HK-2 (cell line): ENCODE data around the gene MRPS18B.
"Not testable (repeated sequence)": the region's sequence is repeated elsewhere in the genome, so short reads cannot be mapped to it uniquely, and the experiment has no call there.

ENCODE experiments used
- DNase-seq: peaks from one replicate; pipeline ENCODE4 v3.0.0-alpha.2; 2018; ENCODE audit not compliant: unreplicated experiment

MRPS18B gene

DNA sequence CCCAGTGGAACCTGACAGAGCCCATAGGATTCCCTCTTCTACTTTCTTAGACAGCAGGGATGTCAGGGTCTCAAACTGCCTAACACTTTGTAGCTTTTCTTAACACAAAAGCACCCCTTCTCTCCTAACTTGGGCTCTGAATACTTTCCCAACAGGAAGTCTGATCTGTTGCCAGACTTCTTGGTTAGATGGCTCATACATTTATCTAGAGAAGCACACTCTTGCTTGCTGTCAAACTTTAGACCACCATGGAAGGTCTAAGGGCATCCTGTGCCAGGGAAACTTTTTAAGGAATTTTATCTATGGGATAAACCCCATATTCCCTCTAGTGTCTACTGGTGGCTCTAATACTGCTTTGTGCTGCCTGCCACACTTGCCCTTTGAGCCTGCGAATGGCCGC is 26.0 kb downstream of the MRPS18B start:
- no peak for DNase-seq

- no peak for DNase-seq
Observed at GRCh38 chr6:30644769-30645168, 27.1 kb downstream of the MRPS18B start.

DNA sequence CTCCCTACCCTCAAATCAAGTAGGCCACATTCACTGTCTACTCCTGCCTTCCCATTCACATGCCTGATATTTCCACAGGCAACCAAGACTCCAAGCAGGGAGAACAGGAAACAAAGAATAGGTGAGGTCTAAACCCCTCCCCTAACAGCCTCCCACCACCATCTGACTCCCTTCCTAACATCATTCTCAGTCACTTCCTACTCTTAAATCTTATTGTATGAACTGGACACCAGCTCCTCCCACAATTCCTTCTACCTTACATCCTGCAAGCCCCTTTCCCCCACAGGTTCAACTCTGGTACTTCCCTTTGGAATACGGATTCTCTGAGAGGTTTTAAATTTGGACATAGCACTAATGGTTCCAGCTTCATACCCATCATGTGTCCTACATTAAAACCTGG is 28.3 kb downstream of the MRPS18B start:
- DNase-seq, result no peak

- DNase-seq, result peak; percentile 94
Observed at GRCh38 chr6:30646450-30647241, 29.0 kb downstream of the MRPS18B start, which contains the start of gene C6orf136. TSS of gene C6orf136 (plus strand) at chr6:30647133. CDS start at chr6:30647232, 99 bp downstream.

DNA sequence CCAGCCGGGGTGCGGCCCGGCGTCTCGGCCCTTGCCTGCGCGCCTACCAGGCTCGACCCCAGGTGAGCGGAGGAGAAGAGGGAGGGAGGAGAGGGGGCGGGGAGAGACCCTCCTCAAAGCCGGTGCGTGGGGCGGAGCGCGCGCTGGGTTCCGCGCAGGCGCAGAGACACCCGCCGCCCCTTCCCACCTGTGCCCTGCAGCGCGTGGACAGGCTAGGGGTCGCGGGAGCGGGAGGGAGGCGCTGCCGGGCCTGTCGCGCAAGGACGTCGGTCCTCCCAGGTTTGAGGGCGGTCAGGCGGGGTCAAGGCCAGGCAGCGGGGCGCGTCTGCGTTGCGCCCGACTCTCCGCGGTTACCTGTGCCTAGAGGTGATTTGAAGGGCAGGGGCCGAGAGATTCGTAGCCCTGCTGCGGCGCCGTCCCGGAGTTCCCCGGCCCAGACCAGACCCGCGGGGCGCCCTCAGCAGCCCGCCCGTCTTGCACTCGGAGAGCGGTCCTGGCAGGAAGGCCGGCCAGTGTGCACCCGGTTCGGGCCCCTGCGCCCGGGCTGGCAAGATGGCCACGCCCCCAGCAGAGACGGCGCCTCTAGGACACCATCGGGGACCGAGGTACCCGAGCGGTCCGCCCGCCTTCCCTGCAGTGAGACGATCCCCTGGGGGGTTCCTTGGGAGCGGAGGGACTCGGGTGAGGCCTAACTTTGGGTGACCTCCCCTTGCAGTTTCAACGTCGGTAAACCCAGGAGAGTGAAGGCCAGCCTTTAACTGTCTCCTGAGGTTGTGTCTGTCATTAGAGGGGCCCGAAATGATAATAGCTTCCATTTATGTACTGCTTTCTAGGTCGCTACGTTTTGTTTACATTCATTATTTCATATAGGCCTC is 29.8 kb downstream of the MRPS18B start:
- DNase-seq, result peak; percentile 77

- DNase-seq, result no peak
Observed at GRCh38 chr6:30651143-30651542, 33.5 kb downstream of the MRPS18B start.

DNA sequence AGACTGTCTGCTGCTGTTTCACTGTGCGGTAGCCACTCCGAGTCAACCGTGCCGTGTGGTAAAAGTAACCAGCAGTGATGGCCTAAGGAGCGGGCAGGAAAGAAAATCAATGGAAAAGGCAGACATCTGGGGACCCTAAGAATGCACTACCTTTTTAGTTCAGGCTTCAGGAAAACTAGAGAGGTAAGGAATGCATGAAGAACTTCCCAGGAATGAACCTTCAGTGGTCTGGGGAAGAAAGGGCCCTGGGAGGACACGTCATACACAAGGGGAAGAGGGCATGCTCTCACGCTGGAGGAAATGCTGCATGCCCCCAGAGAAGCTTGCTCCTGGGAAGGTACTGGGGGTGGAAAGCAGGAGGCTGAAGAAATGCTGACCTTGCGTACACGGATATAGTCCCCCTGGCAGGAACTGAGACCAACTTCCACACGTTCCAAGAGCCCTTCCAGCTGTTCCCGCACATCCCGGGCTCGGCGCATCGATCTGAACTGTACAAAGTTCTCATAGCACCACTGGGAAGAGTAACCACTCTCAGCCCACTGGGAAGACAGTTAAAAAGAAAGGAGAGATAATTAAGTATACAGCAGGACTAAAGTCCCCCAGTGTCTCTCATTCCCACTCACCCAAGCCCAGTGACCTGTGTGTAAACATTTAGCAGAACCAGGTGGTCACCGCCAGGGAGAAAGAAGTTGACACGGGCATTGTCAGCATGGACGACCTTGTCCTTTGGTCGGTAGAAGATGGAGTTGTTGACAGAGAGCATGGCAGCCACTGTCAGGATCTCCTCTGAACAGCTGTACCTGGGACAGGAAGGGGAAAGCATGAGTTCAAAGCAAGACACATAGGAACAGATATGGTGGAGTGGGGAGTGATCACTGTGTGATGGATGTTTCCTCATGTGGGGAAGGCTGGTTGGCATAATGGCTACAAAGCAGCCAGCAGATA is 37.4 kb downstream of the MRPS18B start:
- DNase-seq, result no peak

GRCh38 chr6:30655743-30656094 is 38.1 kb downstream of the MRPS18B start:
- DNase-seq, result no peak

GRCh38 chr6:30656513-30656912 is 38.9 kb downstream of the MRPS18B start:
- no peak for DNase-seq

DNA sequence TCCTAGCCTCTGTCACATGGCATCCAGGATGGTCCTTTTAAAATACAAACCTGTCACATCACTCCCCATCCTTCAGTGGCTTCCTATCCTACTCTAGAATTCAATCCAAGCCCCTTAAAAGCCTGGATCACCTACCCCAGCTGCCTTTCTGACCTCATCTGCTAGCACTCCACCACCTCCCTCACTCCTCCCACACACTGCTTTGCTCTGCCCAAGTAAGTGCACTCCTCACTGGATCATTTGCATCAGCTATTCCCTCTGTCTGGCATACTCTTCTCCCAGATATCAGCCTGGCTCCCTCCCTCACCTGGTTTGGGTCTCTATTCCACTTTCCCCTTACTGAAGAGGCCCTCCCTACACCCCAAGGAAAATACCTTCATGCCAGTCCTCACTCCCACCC is 39.8 kb downstream of the MRPS18B start:
- DNase-seq, result no peak

DNA sequence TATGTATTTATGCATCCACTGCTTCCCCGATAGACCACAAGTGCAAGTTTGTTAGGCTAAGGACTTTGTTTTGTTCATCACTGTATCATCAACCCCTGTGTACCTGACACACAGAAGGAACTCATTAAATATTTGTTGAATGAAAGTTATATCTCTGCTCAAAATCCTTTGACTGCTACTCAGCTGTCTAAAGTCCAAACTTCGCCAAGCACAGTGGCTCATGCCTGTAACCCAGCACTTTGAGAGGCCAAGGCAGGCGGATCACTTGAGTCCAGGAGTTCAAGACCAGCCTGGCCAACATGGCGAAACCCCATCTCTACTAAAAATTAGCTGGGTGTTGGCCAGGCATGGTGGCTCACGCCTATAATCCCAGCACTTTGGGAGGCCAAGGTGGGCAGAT is 40.3 kb downstream of the MRPS18B start:
- not testable (repeated sequence) for DNase-seq

- DNase-seq, result no peak
Observed at GRCh38 chr6:30664994-30665767, 47.5 kb downstream of the MRPS18B start.

- peak; percentile 31 for DNase-seq
Observed at GRCh38 chr6:30666300-30666699, 48.7 kb downstream of the MRPS18B start.

DNA sequence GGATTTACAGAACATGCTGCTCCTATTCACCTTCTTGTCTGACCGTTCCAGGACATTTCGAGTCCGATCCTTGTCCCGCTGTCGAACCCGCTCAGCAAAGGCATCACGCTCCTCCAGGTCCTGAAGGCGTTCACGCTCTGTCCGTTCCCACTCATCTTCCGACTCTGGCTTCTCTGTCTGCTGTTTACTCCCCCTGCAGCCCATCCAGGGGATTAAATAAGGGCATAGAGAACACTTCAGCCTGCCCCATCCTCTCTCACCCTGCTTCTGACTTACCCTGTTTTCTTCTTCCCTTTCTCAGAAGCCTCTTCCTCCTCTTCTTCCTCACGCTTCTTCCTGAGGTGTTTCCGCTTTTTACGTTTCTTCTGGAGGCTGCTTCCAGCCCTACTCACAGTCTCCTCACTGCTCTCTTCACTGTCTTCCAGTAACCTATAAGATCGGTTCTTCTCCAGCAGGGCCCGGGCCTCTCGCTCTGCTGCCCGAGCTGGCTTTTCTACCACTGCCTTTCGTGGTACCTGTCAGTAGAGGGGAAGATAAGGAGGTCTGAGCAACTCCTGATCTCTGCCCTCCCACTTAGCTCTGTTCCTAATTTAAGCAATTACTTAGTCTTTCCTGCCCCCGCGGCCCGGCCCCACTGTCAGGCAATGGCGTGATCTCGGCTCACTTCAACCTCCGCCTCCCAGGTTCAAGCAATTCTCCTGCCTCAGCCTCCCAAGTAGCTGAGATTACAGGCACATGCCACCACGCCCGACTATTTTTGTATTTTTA is 53.3 kb downstream of the MRPS18B start:
- no peak for DNase-seq

GRCh38 chr6:30672445-30673253 is 55.0 kb downstream of the MRPS18B start, which contains the start of gene DHX16:
TSS of gene DHX16 (minus strand) at chr6:30673006. CDS start at chr6:30672841, 165 bp downstream.
- peak; percentile 96 for DNase-seq
